Neural cell (in vitro differentiated cells): ENCODE results near the gene CYP19A1.

ENCODE experiments used
- CTCF ChIP-seq: fragments of 450-650 bp; IDR thresholded peaks from 2 replicates; pipeline ENCODE4 v1.5.1; 2014; ENCODE audit warnings: antibody characterized with exemption, mild to moderate bottlenecking, moderate library complexity; ENCODE audit not compliant: poor library complexity, severe bottlenecking
- POLR2AphosphoS5 ChIP-seq: IDR thresholded peaks from 2 replicates; pipeline ENCODE4 v1.6.1; 2012
- RAD21 ChIP-seq: fragments of 450-650 bp; conservative IDR thresholded peaks from 2 replicates; pipeline ENCODE4 v1.6.1; 2014; ENCODE audit warnings: antibody characterized with exemption, mild to moderate bottlenecking, moderate library complexity

GRCh38 chr15:51332206-51333147 lies 5.9 kb downstream of the CYP19A1 start:
- TF ChIP-seq CTCF (no peak), POLR2AphosphoS5 (no peak), RAD21 (no peak)
